LoVo (cell line): ENCODE results near the gene EDIL3.
"Not testable (repeated sequence)": the region's sequence is repeated elsewhere in the genome, so short reads cannot be mapped to it uniquely, and the experiment has no call there.

Source experiments
- DNase-seq: peaks from one replicate; pipeline ENCODE4 v3.0.0-alpha.2; 2016; ENCODE audit warnings: low spot score

EDIL3 gene

GRCh38 chr5:84168841-84169240 is 215.8 kb downstream of the EDIL3 start:
- DNase-seq: no peak

- DNase-seq: no peak
These were observed 221.0 kb downstream of the EDIL3 start for GRCh38 chr5:84163671-84164070.

DNA sequence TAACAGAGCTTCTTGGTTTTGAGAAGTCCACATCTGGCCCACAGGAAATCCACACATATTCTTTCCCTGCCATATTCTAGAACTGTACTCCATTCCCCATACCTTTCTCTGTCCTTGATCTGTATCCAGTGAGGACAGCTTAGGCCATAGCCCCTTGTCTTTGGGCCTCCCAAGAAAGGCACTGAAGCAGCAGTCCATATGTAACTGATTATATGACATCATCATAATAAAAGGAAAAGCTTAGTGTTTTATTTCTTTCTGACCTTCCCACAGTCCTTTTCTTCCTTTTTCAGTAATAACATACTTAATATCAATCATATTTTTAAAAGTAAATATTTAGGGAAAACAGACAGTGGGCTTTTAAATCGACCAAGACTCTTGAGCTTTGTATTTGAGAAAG is 222.0 kb downstream of the EDIL3 start:
- no peak for DNase-seq

GRCh38 chr5:84160650-84161049 is 224.0 kb downstream of the EDIL3 start:
- DNase-seq: not testable (repeated sequence)

DNA sequence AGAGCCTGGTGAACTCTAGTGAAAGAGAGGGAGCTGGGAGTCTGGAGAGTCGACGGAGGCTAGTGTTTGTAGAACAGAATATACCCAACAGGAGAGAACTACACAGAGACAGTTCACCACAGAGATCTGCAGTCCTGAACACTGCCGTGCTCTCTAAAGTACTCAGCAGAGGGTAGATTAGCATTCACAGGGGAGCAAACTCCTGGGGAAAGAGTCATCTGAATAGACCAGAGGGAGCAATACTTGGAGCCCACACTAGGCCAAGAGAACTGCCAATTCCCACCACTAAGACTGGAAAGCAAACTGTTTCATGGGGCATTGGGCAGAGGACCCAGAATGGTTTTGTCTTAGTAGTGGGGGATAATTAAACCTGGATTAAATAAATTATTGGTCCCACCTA is 235.6 kb downstream of the EDIL3 start:
- DNase-seq: no peak

DNA sequence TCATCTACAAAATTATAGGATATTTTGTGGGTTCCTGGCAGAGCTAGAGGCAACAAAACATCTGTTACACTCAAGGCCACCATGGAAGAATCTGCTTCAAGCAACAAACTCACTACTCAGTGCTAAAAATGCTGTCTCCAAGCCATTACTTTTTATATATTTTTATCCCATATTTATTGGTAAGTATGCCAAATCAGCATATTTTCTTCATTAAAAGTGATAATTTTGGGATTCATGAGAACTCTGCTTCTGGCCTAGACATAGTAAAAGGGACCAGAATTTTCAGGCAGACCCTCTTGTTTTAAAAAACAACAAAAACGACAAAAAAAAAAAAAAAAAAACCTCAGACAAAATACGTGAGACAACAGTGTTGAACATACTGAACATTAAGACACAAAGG is 236.0 kb downstream of the EDIL3 start:
- DNase-seq: no peak

- no peak for DNase-seq
These were observed 247.1 kb downstream of the EDIL3 start for GRCh38 chr5:84137541-84137940.

DNA sequence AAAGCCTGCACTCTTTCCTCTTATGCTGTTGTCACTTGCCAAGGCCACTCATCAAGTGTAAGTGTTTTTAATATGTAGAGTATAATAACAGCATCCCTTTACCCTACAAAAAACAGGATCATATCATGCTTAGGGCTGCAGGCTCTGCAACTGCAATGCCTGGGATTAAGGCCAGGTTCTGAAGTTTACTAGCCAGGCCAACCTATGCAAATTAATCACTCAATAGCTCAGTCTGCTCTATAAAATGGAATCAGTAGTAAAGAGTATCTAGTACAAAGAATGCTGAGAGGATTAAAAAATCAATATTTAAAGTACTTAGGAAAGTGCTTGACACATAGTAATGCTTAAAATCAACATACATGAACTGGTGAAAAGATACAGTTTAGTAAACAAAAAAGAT is 253.3 kb downstream of the EDIL3 start:
- DNase-seq: no peak

DNA sequence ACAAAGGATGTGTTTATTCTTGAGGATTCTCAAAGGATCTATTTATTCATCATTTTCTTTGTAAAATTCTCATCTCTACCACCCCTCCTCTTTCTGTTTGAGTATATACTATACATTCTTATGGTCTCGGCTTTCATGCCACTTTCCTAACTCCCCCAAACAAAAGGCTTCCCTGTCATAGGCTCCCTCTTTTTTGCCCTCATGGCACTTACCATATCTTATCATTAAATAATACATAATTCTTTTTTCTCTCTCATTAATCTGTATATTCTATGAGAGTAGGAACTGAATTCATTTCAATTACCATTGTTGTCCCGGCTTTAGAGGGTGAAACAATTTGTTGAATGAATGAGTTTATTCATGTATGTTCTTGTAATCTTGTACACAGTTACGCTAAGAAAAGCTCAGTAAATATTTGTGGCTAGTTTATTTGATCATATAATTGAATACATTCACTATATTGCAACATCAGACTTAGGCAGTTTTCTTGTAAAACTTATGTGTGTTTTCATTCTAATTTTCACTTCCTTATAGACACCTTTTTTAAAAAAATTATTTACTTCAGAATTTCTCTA is 254.6 kb downstream of the EDIL3 start:
- peak; percentile 19 for DNase-seq

DNA sequence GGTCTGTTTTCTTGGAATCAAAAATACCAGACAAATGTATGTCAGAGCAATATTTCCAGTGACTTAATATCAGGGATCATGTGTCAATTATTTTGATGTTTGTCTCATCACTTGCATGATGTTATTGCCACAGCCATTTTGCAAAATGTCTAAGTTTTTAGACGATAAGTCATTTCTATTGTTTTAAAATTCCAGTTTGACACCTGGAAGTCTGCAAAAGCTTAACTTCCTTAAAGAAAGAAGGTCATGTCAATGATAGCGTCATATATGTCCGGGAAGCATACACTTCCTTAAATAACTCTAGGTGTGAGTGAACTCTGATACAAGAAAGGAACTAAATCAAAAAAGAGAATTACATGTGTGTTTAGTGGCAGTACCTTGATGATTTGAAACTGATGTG is 259.5 kb downstream of the EDIL3 start:
- DNase-seq: no peak

- no peak for DNase-seq
These were observed 265.4 kb downstream of the EDIL3 start for GRCh38 chr5:84119252-84119651.

GRCh38 chr5:84118551-84118950 is 266.1 kb downstream of the EDIL3 start:
- DNase-seq: no peak

DNA sequence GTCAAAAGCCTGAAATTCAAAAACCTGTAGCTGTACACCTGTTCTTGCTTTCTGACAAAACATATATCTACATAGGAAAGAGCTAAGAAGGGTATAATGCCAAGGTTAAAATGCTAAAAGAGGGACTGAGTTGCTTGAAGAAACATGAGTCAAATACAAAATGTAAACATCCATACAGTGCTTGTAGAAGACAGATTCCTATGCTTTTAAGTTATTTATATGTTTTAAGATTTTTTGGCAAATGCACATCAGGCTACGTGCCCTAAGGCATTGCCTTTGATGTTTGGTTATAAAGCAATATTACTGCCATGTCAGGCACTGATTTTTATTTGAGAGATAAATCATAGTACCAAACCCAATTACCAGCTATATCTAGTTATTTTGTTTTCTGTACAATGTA is 269.0 kb downstream of the EDIL3 start:
- DNase-seq: no peak

DNA sequence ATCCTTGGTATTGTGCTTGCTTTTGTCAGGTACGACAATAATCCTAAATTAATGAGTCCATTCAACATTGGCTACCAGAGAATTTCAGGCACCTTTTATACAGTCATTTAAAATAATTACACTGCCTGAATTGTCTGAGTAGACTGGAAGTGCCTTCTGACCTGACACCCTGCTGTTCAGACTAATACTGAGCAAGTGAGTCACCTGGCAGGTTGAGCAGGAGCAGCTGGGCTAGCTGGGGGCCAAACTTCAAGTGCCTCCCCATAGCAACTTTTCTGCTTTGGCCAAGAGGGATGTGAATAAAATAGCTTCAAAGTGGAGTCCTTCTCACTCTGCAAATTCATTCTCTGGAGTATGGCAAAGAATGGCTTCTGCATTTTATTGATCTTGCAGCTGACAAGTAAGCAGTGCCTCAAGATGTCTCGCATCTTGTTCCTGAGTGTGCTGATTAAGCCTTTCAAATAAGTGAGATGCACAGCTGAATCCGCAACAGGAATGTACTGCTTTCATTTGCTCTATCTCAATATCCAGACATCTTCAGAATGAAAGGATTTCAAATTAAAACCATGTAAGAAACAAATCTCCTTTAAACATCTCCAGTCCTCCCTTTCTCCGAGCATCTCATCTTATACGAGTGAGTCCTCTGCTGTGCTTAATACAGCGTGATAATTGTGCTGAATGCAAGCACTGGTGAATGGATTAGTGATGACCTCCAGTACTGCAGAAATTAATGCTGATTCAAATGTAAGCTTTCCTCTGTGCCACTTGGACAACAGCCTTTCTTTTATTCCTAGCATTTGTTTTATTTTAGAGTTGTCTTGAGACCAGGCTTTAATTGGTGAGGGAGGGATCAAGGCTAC is 271.2 kb downstream of the EDIL3 start:
- no peak for DNase-seq

- no peak for DNase-seq
These were observed 291.9 kb downstream of the EDIL3 start for GRCh38 chr5:84092738-84093137.

DNA sequence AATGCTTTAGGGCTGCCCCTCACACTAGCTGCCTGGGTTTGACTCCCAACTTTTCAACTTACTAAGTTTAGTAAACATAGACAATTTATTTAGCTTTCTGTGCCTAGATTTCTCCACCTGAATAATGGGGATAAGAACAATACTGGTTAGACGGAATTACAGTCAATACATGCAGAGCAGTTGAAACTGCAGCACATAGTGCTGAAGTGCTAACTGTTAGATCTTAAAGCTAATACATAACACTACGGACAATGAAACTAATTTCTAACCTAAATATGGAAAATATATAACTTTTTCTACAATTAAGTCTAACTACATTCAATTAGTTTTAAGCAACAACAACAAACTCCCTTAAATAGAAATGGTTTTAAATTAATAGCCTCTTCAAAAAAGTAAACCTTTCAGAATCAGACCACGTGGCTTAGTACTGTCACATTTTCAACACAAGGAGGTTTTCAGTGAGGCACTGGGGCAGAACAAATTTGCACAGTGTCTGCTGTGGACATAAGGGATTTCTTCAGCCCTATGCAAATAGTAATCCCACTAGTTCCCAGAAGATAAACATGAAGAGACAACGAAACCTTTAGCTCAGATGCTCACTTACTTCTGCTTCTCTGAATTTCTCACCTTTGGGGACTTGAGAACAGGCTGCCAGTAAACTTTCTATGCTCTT is 293.4 kb downstream of the EDIL3 start:
- DNase-seq: no peak

GRCh38 chr5:84088996-84089395 is 295.7 kb downstream of the EDIL3 start:
- no peak for DNase-seq

- no peak for DNase-seq
These were observed 298.2 kb downstream of the EDIL3 start for GRCh38 chr5:84086511-84086910.

DNA sequence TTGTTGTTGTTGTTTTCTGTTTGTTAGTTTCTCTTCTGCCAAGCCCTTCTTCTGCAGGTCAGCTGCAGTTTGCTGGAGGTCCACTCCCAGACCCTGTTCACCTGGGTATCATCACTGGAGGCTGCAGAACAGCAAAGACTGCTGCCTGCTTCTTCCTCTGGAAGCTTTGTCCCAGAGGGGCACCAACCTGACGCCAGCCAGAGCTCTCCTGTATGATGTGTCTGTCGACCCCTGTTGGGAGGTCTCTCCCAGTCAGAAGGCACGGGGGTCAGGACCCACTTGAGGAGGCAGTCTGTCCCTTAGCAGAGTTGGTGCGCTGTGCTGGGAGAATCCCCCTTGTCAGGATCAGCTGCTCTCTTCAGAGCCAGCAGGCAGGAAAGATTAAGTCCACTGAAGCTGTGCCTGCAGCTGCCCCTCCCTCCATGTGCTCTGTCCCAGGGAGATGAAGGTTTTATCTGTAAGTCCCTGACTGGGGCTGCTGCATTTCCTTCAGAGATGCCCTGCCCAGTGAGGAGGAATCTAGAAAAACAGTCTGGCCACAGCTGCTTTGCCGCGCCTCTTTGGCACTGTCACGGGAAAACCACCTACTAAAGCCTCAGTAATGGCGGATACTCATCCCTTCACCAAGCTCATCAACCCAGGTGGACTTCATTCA is 299.2 kb downstream of the EDIL3 start:
- no peak for DNase-seq

GRCh38 chr5:84080908-84081307 is 303.8 kb downstream of the EDIL3 start:
- no peak for DNase-seq

DNA sequence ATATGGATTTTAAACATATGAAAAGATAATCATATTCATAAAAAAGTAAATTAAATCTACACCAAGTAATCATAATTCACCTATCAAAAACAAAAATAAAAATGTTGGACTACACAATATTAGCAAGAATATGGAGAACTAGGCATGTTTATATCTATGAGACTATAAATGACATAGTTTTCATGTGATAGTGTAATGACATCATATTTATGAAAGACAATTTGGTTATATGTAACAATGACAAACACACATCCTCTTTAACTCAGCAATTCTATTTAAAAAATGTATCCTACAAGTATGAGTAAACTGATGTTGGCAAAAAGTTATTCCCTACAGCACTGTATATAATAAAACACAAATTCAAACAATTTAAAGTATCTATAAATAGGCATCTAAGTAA is 312.3 kb downstream of the EDIL3 start:
- DNase-seq: no peak

GRCh38 chr5:84069608-84070179 is 315.0 kb downstream of the EDIL3 start:
- DNase-seq: no peak
